ENCODE data around the gene AZU1.

Gene AZU1

GRCh38 chr19:797528-798414 lies 29.9 kb upstream of the AZU1 start:
- FAIRE-seq, result no peak

- FAIRE-seq, result no peak
Observed at GRCh38 chr19:798415-799075, 29.1 kb upstream of the AZU1 start.

GRCh38 chr19:799076-799881 lies 28.4 kb upstream of the AZU1 start:
- no peak for FAIRE-seq

GRCh38 chr19:800360-801029 lies 27.1 kb upstream of the AZU1 start:
- no peak for FAIRE-seq

- FAIRE-seq, result no peak
Observed at GRCh38 chr19:801030-801860, 26.4 kb upstream of the AZU1 start.

- no peak for FAIRE-seq
Observed at GRCh38 chr19:801861-802497, 25.7 kb upstream of the AZU1 start.

- FAIRE-seq, result no peak
Observed at GRCh38 chr19:802498-803098, 25.0 kb upstream of the AZU1 start.

GRCh38 chr19:803099-803561 lies 24.5 kb upstream of the AZU1 start:
- FAIRE-seq, result no peak

- no peak for FAIRE-seq
Observed at GRCh38 chr19:803686-804418, 23.8 kb upstream of the AZU1 start.

- no peak for FAIRE-seq
Observed at GRCh38 chr19:804419-805165, 23.0 kb upstream of the AZU1 start.

GRCh38 chr19:805166-805551 lies 22.5 kb upstream of the AZU1 start:
- no peak for FAIRE-seq

- FAIRE-seq, result no peak
Observed at GRCh38 chr19:805600-806550, 21.8 kb upstream of the AZU1 start.

- FAIRE-seq, result no peak
Observed at GRCh38 chr19:806815-807421, 20.7 kb upstream of the AZU1 start.

- FAIRE-seq, result no peak
Observed at GRCh38 chr19:807627-808422, 19.8 kb upstream of the AZU1 start.

GRCh38 chr19:808423-808775 lies 19.2 kb upstream of the AZU1 start:
- no peak for FAIRE-seq

GRCh38 chr19:810077-810855 lies 17.4 kb upstream of the AZU1 start:
- no peak for FAIRE-seq

All from G401.6 (cell line).